Uterus (tissue), 4 donors: ENCODE data around the gene LAMB2. TPM values are rescaled to one million over a fixed set of nuclear protein-coding genes. Genes with fewer than 3 reads are reported as not detected.

Source experiments
- DNase-seq, 2 donors: peaks; one replicate each; pipeline ENCODE4 v3.0.0-alpha.2; 2019 to 2020
- H3K27ac ChIP-seq, 2 donors: fragments of 200-600 bp; sonication (generic); 1 replicate in 1 of 2; 2 replicates in 1 of 2; pipeline ENCODE4 v1.5.1; 2016 to 2018
- H3K27me3 ChIP-seq, 2 donors: fragments of 200-600 bp; sonication (generic); one replicate each; pipeline ENCODE4 v1.5.1; 2018 to 2019; ENCODE audit warnings: control low read depth in 1 of 2
- H3K36me3 ChIP-seq, 2 donors: fragments of 200-600 bp; sonication (generic); one replicate each; pipeline ENCODE4 v1.5.1; 2019; ENCODE audit warnings: control low read depth in 1 of 2
- H3K4me1 ChIP-seq, 2 donors: fragments of 200-600 bp; sonication (generic); one replicate each; pipeline ENCODE4 v1.5.1; 2018 to 2019; ENCODE audit warnings: control low read depth in 1 of 2
- H3K4me3 ChIP-seq, 2 donors: fragments of 200-600 bp; sonication (generic); 1 replicate in 1 of 2; 2 replicates in 1 of 2; pipeline ENCODE4 v1.5.1; 2018 to 2019; ENCODE audit warnings: mild to moderate bottlenecking in 1 of 2
- H3K9me3 ChIP-seq, 2 donors: fragments of 200-600 bp; sonication (generic); one replicate each; pipeline ENCODE4 v1.5.1; 2019; ENCODE audit warnings: control low read depth in 1 of 2
- CTCF ChIP-seq, 4 experiments: fragments of 200-600 bp in 2 of 4; fragments of 450-650 bp in 2 of 4; sonication (generic) in 2 of 4; IDR thresholded peaks; one replicate each; pipeline ENCODE4 v1.5.1; 2016 to 2019; ENCODE audit warnings: antibody characterized with exemption in 4 of 4, mild to moderate bottlenecking in 2 of 4, moderate library complexity in 1 of 4
- POLR2A ChIP-seq, 2 donors: fragments of 450-650 bp; IDR thresholded peaks; one replicate each; pipeline ENCODE4 v1.6.1; 2016; ENCODE audit warnings: antibody characterized with exemption in 2 of 2, mild to moderate bottlenecking in 1 of 2, moderate library complexity in 1 of 2
- intact Hi-C: fragments of 100-400 bp; cut with DNase I; formaldehyde crosslinking; loops from one replicate; pipeline ENCODE4 v1.15.1; 2023; ENCODE audit warnings: low total_unique reads
- total RNA-seq, 4 donors: library from RNA; depleted of rRNA in 3 of 4; stranded (reverse); fragments of >200 nt in 3 of 4; gene quantifications; one replicate each; pipeline versions ENCODE4 v1.1.0 to v1.2.4, GENCODE V29; 2014 to 2023
- donor health status: DM: yes; HTN: yes; CAD: no.

The LAMB2 gene
- total RNA-seq, 4 donors from 2014 or later, result 387 to 604 (median 509) TPM

- intact Hi-C loops, result no loop called here
- no peaks in the 10 kb centered on the region for H3K27me3 ChIP-seq
Measured at GRCh38 chr3:49104427-49105291, 28.2 kb downstream of the LAMB2 start, which contains the start of gene QARS1. TSS of gene QARS1 (minus strand) at chr3:49104757. CDS start at chr3:49104733, 24 bp downstream.

GRCh38 chr3:49104052-49104426, 28.8 kb downstream of the LAMB2 start:
- peak overlapping the region; percentile 76 to 84 for H3K4me3 ChIP-seq
- no peaks in the 10 kb centered on the region for H3K36me3 ChIP-seq
- intact Hi-C loops, result no loop called here
- no peak for TF ChIP-seq CTCF (IDR thresholded peaks at IDR 0.05)
- TF ChIP-seq POLR2A (IDR thresholded peaks at IDR 0.05), result no peak
- H3K27ac ChIP-seq, result peak overlapping the region; percentile 65 to 79
- peaks cover 0 to 5% of the 10 kb centered on the region in 2 donors for H3K4me1 ChIP-seq
- no peaks in the 10 kb centered on the region for H3K27me3 ChIP-seq
- H3K9me3 ChIP-seq, result no peaks in the 10 kb centered on the region
- DNase-seq, result no peak

More at GRCh38 chr3:49104427-49105291, 28.2 kb downstream of the LAMB2 start, which contains the start of gene QARS1:
- H3K4me1 ChIP-seq, result peaks cover 0 to 5% of the 10 kb centered on the region in 2 donors
- no peaks in the 10 kb centered on the region for H3K36me3 ChIP-seq
- H3K27ac ChIP-seq, result peak within 1 kb of the TSS; percentile 65 to 79
- peak; percentile 93 to 94 for DNase-seq
- TF ChIP-seq CTCF (IDR thresholded peaks at IDR 0.05), result peak in 1 of 4 experiments; percentile 20
- peak in 1 of 2 donors; percentile 50 for TF ChIP-seq POLR2A (IDR thresholded peaks at IDR 0.05)
- H3K9me3 ChIP-seq, result no peaks in the 10 kb centered on the region
- H3K4me3 ChIP-seq, result peak within 1 kb of the TSS; percentile 76 to 84

- no peaks in the 10 kb centered on the region for H3K36me3 ChIP-seq
- DNase-seq, result no peak
Measured at GRCh38 chr3:49100046-49100615, 32.7 kb downstream of the LAMB2 start.

GRCh38 chr3:49098910-49099630, 33.8 kb downstream of the LAMB2 start:
- intact Hi-C loops, result no loop called here

More at GRCh38 chr3:49100046-49100615, 32.7 kb downstream of the LAMB2 start:
- H3K4me1 ChIP-seq, result peaks cover 0 to 5% of the 10 kb centered on the region in 2 donors
- no peak for TF ChIP-seq POLR2A (IDR thresholded peaks at IDR 0.05)
- no peak for TF ChIP-seq CTCF (IDR thresholded peaks at IDR 0.05)
- intact Hi-C loops, result no loop called here
- no peaks in the 10 kb centered on the region for H3K9me3 ChIP-seq
- no peak overlapping the region for H3K4me3 ChIP-seq
- H3K27me3 ChIP-seq, result no peaks in the 10 kb centered on the region
- no peak overlapping the region for H3K27ac ChIP-seq

More at GRCh38 chr3:49098910-49099630, 33.8 kb downstream of the LAMB2 start:
- Histone ChIP-seq H3K4me1 (peaks cover 4 to 10% of the 10 kb centered on the region in 2 donors), H3K27me3 (no peaks in the 10 kb centered on the region), H3K9me3 (no peaks in the 10 kb centered on the region), H3K27ac (no peak overlapping the region), H3K4me3 (no peak overlapping the region), H3K36me3 (no peaks in the 10 kb centered on the region)
- DNase-seq, result no peak
- TF ChIP-seq POLR2A (IDR thresholded peaks at IDR 0.05) (no peak), CTCF (IDR thresholded peaks at IDR 0.05) (no peak)
